Esophagus muscularis mucosa (tissue), 4 donors: ENCODE data around the gene UNKL.

Experiments
- EP300 ChIP-seq: sonication (generic); formaldehyde crosslinking; IDR thresholded peaks from one replicate; pipeline ENCODE4 v1.6.1; 2017; ENCODE audit warnings: antibody characterized with exemption
- POLR2AphosphoS5 ChIP-seq, 2 donors: sonication (generic); formaldehyde crosslinking; IDR thresholded peaks; one replicate each; pipeline ENCODE4 v1.6.1; 2017; ENCODE audit warnings: antibody characterized with exemption in 2 of 2
- TF ChIP-seq, protein P1 (sequence below), 3 experiments: fragments of 200-600 bp in 2 of 3; fragments of 450-650 bp in 1 of 3; sonication (generic) in 2 of 3; IDR thresholded peaks; one replicate each; pipeline ENCODE4 v1.5.1; 2017 to 2019; ENCODE audit warnings: antibody characterized with exemption in 3 of 3, mild to moderate bottlenecking in 2 of 3, moderate library complexity in 1 of 3

DNA sequence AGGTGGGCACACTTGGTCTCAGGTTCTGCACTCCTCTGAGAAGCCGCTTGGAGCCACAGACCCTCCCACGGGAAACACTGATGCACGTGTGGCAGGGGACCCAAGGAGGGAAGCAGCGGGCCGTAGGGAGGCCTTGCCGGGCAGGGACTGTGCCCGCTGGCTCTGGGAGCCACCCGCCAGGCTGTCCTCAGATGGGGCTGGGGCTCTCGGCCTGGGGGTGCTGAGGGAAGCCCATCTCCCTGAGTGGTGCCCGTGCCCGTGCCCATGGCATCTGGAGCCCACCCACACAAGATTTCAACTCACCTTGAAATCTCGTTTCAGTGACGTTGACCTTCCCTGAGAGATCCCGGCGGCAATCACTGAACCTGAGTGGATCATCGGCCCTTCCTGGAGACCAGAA, 42.4 kb upstream of the UNKL start:
- TF ChIP-seq, protein P1, sequence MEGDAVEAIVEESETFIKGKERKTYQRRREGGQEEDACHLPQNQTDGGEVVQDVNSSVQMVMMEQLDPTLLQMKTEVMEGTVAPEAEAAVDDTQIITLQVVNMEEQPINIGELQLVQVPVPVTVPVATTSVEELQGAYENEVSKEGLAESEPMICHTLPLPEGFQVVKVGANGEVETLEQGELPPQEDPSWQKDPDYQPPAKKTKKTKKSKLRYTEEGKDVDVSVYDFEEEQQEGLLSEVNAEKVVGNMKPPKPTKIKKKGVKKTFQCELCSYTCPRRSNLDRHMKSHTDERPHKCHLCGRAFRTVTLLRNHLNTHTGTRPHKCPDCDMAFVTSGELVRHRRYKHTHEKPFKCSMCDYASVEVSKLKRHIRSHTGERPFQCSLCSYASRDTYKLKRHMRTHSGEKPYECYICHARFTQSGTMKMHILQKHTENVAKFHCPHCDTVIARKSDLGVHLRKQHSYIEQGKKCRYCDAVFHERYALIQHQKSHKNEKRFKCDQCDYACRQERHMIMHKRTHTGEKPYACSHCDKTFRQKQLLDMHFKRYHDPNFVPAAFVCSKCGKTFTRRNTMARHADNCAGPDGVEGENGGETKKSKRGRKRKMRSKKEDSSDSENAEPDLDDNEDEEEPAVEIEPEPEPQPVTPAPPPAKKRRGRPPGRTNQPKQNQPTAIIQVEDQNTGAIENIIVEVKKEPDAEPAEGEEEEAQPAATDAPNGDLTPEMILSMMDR (IDR thresholded peaks at IDR 0.05) = no peak
- TF ChIP-seq POLR2AphosphoS5 (IDR thresholded peaks at IDR 0.05) (no peak), EP300 (no peak)
